Adrenal gland (tissue), 19 donors: ENCODE results near the gene SCGN. TPM values are rescaled to one million over a fixed set of nuclear protein-coding genes. Genes with fewer than 3 reads are reported as not detected.

ENCODE experiments used
- DNase-seq, 7 donors: peaks; one replicate each; pipeline ENCODE4 v3.0.0-alpha.2; 2019 to 2020
- H3K27ac ChIP-seq, 5 donors: fragments of 200-600 bp; sonication (generic) in 4 of 5; 1 replicate in 3 of 5; 2 replicates in 2 of 5; pipeline versions ENCODE4 v1.5.1 to v1.8.0; 2016 to 2020; ENCODE audit warnings: mild to moderate bottlenecking in 1 of 5
- H3K27me3 ChIP-seq: fragments of 200-600 bp; 2 replicates; pipeline ENCODE4 v1.8.0; 2021
- H3K36me3 ChIP-seq, 2 donors: fragments of 200-600 bp; replicated peaks in 1 of 2; 1 replicate in 1 of 2; 2 replicates in 1 of 2; pipeline versions ENCODE4 v1.5.1 to v1.8.0; 2018 to 2022
- H3K4me1 ChIP-seq, 2 donors: fragments of 200-600 bp; replicated peaks in 1 of 2; 1 replicate in 1 of 2; 2 replicates in 1 of 2; pipeline versions ENCODE4 v1.5.1 to v1.8.0; 2018 to 2021
- H3K4me3 ChIP-seq, 4 donors: fragments of 200-600 bp; sonication (generic) in 3 of 4; one replicate each; pipeline ENCODE4 v1.5.1; 2016 to 2018
- H3K9me3 ChIP-seq, 3 donors: fragments of 200-600 bp; sonication (generic) in 1 of 3; replicated peaks in 1 of 3; 1 replicate in 2 of 3; 2 replicates in 1 of 3; pipeline versions ENCODE4 v1.5.1 to v1.8.0; 2016 to 2021
- CTCF ChIP-seq, 6 experiments: fragments of 450-650 bp in 4 of 6; fragments of 200-600 bp in 2 of 6; sonication (generic) in 1 of 6; IDR thresholded peaks; 1 replicate in 5 of 6; 2 replicates in 1 of 6; pipeline versions ENCODE4 v1.5.1 to v1.8.0; 2016 to 2021; ENCODE audit warnings: antibody characterized with exemption in 6 of 6, mild to moderate bottlenecking in 2 of 6, moderate library complexity in 1 of 6
- POLR2A ChIP-seq, 2 donors: fragments of 450-650 bp; IDR thresholded peaks; one replicate each; pipeline ENCODE4 v1.6.1; 2017; ENCODE audit warnings: antibody characterized with exemption in 2 of 2, mild to moderate bottlenecking in 2 of 2, moderate library complexity in 1 of 2
- WGBS, 4 donors: extraction: QIAGEN DNeasy Blood & Tissue Kit in 2 of 4; methylation state at CpG; one replicate each; pipeline versions ENCODE4 v1.1.5 to v1.1.7; 2013 to 2017; 5-methylcytosine and 5-hydroxymethylcytosine counted together
- intact Hi-C, 2 donors: fragments of 100-400 bp; cut with DNase I; formaldehyde crosslinking; loops; one replicate each; pipeline versions ENCODE4 v1.14.1 to v1.15.0; 2022 to 2023
- long read RNA-seq, 10 donors: library from polyadenylated mRNA in 3 of 10; unstranded in 2 of 10; stranded (forward) in 1 of 10; transcript quantifications; one replicate each; pipeline ENCODE4 v2.0.0 and lab custom pipeline, GENCODE V29; 2021 to 2026
- polyA plus RNA-seq, 3 donors: library from polyadenylated mRNA; stranded (reverse); fragments of 200-250 nt in 2 of 3; fragments of 350-450 nt in 1 of 3; fragmentation: Illumina TruSeq in 1 of 3; extraction: RNeasy Lipid Tissue Mini Kit (QIAGEN cat#74804) in 1 of 3; gene quantifications; one replicate each; pipeline ENCODE4 v1.2.3, GENCODE V29; 2013 to 2014
- total RNA-seq, 9 donors: library from RNA; depleted of rRNA in 4 of 9; stranded (reverse); fragments of >200 nt in 4 of 9; fragments of 120-200 nt in 1 of 9; fragmentation: NEBNext Ultra II Directional in 1 of 9; extraction: Animal tissue kit (Norgen Biotek cat#: 25700) in 1 of 9; gene quantifications; one replicate each; pipeline versions ENCODE4 v1.1.0 to v1.2.4, GENCODE V29; 2013 to 2023
- donor health status: healthy with polysubstance abuse.
- donor health status: Bipolar disorder and iron deficiency.
- donor health status: DM: yes; HTN: yes; CAD: no.
- donor health status: DM: no; HTN: no; CAD: no.
- donor health status: DM: no; HTN: no; CAD: no.
- donor health status: DM: yes; HTN: yes; CAD: no.

The SCGN gene
- total RNA-seq (1 to 10 TPM in 5 of 9 donors, under 1 TPM in 4; 0.19 to 3.7 (median 1.6) TPM), polyA plus RNA-seq (1 to 10 TPM in 1 of 3 donors, under 1 TPM in 2; 0.80 to 2.4 (median 0.91) TPM)
- long read RNA-seq, donor 1, result 0 reads
- long read RNA-seq, donor 2, result 0 reads
- long read RNA-seq, donor 3, result 0 reads
- long read RNA-seq, donor 4, partial matches to known transcripts, result 0 of 3 reads
- long read RNA-seq, donor 4, other reads (novel, unspliced or antisense), result 0 of 3 reads
- long read RNA-seq, donor 5, result 0 reads
- long read RNA-seq, donor 6, partial matches to known transcripts, result 0 of 1 reads
- long read RNA-seq, donor 6, other reads (novel, unspliced or antisense), result 0 of 1 reads
- long read RNA-seq, donor 7, result 0 reads
- long read RNA-seq, donor 8, result 0 reads
- long read RNA-seq, donor 9, partial matches to known transcripts, result 0 of 2 reads
- long read RNA-seq, donor 9, other reads (novel, unspliced or antisense), result 0 of 2 reads
- long read RNA-seq, donor 10, result 0 reads

GRCh38 chr6:25652007-25652515 lies at the start of gene SCGN:
TSS of gene SCGN (plus strand) at chr6:25652215. CDS start at chr6:25652404, 189 bp downstream.
- H3K4me1 ChIP-seq, result no peaks in the 10 kb centered on the region
- intact Hi-C loops, result no loop called here
- peaks cover 3% of the 10 kb centered on the region for H3K27me3 ChIP-seq
- TF ChIP-seq POLR2A (IDR thresholded peaks at IDR 0.05), result no peak
- TF ChIP-seq CTCF (IDR thresholded peaks at IDR 0.05), result no peak
- no peaks in the 10 kb centered on the region for H3K36me3 ChIP-seq
- 2 to 4% (median 3%) methylated on average over 25 to 35 of the region's 35 CpGs for WGBS, 4 donors
- H3K9me3 ChIP-seq, result no peaks in the 10 kb centered on the region
- peak; percentile 70 to 78 (median 76) for DNase-seq
- no peak within 1 kb of the TSS for H3K27ac ChIP-seq
- peak within 1 kb of the TSS in 1 of 4 donors; percentile 25 for H3K4me3 ChIP-seq

GRCh38 chr6:25602674-25602982 lies 49.4 kb upstream of the SCGN start:
- H3K27ac ChIP-seq, result no peak overlapping the region
- intact Hi-C loops, result loop anchor here in 1 of 2 donors (10.0 kb wide), 1 partner anchor 338 kb away; no protein-coding TSS in a partner anchor
- H3K4me3 ChIP-seq, result no peak overlapping the region
- H3K27me3 ChIP-seq, result no peaks in the 10 kb centered on the region
- WGBS, 4 donors, result 95 to 100% (median 97%) methylated on average over 1 of the region's 1 CpG
- no peaks in the 10 kb centered on the region for H3K36me3 ChIP-seq
- H3K9me3 ChIP-seq, result no peaks in the 10 kb centered on the region
- no peaks in the 10 kb centered on the region for H3K4me1 ChIP-seq
- DNase-seq, result no peak
- no peak for TF ChIP-seq CTCF (IDR thresholded peaks at IDR 0.05)
- no peak for TF ChIP-seq POLR2A (IDR thresholded peaks at IDR 0.05)

- H3K4me1 ChIP-seq, result no peaks in the 10 kb centered on the region
- WGBS, 4 donors, result 95 to 100% (median 100%) methylated on average over 1 of the region's 1 CpG
- H3K9me3 ChIP-seq, result no peaks in the 10 kb centered on the region
- no peak for DNase-seq
- intact Hi-C loops, result loop anchor here in 1 of 2 donors (10.0 kb wide), 1 partner anchor 338 kb away; no protein-coding TSS in a partner anchor
- TF ChIP-seq CTCF (IDR thresholded peaks at IDR 0.05) (no peak), POLR2A (IDR thresholded peaks at IDR 0.05) (no peak)
- H3K36me3 ChIP-seq, result no peaks in the 10 kb centered on the region
- no peaks in the 10 kb centered on the region for H3K27me3 ChIP-seq
- no peak overlapping the region for H3K4me3 ChIP-seq
- no peak overlapping the region for H3K27ac ChIP-seq
These were observed 48.8 kb upstream of the SCGN start for GRCh38 chr6:25603251-25603650.

GRCh38 chr6:25606151-25606550 lies 45.9 kb upstream of the SCGN start:
- DNase-seq, result no peak
- Histone ChIP-seq H3K4me3 (no peak overlapping the region), H3K9me3 (no peaks in the 10 kb centered on the region), H3K27ac (no peak overlapping the region), H3K4me1 (no peaks in the 10 kb centered on the region), H3K27me3 (no peaks in the 10 kb centered on the region), H3K36me3 (no peaks in the 10 kb centered on the region)
- WGBS, 4 donors, result 88 to 97% (median 93%) methylated on average over 11 of the region's 11 CpGs
- intact Hi-C loops, result loop anchor here in 1 of 2 donors (10.0 kb wide), 1 partner anchor 341 kb away; no protein-coding TSS in a partner anchor
- TF ChIP-seq CTCF (IDR thresholded peaks at IDR 0.05) (no peak), POLR2A (IDR thresholded peaks at IDR 0.05) (no peak)
